H9 (cell line): ENCODE results near the gene NKX6-2. TPM values are rescaled to one million over a fixed set of nuclear protein-coding genes. Genes with fewer than 3 reads are reported as not detected.

Experiments used
- DNase-seq: peaks from one replicate; pipeline ENCODE4 v3.0.0-alpha.2; 2017
- H2AFZ ChIP-seq: one replicate; pipeline ENCODE4 v1.6.1; 2013; ENCODE audit warnings: mild to moderate bottlenecking, low read length, control low read depth, moderate library complexity
- H2AK5ac ChIP-seq: 2 replicates; pipeline ENCODE4 v1.6.1; 2013; ENCODE audit warnings: low read length, control low read depth, mixed read lengths; ENCODE audit not compliant: insufficient read length
- H2BK120ac ChIP-seq: one replicate; pipeline ENCODE4 v1.6.1; 2013; ENCODE audit warnings: low read depth, mild to moderate bottlenecking, low read length, control low read depth, inconsistent platforms; ENCODE audit not compliant: poor library complexity, severe bottlenecking
- H2BK12ac ChIP-seq: 2 replicates; pipeline ENCODE4 v1.6.1; 2013; ENCODE audit warnings: low read length, control low read depth, mixed read lengths, low read depth; ENCODE audit not compliant: insufficient read length
- H2BK15ac ChIP-seq: 2 replicates; pipeline ENCODE4 v1.6.1; 2013; ENCODE audit warnings: low read depth, low read length, control low read depth
- H2BK20ac ChIP-seq: one replicate; pipeline ENCODE4 v1.6.1; 2013; ENCODE audit warnings: low read depth, mild to moderate bottlenecking, low read length, control low read depth, inconsistent platforms; ENCODE audit not compliant: poor library complexity, severe bottlenecking
- H2BK5ac ChIP-seq: 2 replicates; pipeline ENCODE4 v1.6.1; 2013; ENCODE audit warnings: low read length, control low read depth, mixed read lengths; ENCODE audit not compliant: insufficient read length
- H3K14ac ChIP-seq: 2 replicates; pipeline ENCODE4 v1.6.1; 2013; ENCODE audit warnings: low read length, control low read depth; ENCODE audit not compliant: insufficient read depth
- H3K18ac ChIP-seq: 2 replicates; pipeline ENCODE4 v1.6.1; 2013; ENCODE audit warnings: low read depth, mild to moderate bottlenecking, mixed read lengths, low read length, control low read depth; ENCODE audit not compliant: insufficient read length
- H3K23ac ChIP-seq: 2 replicates; pipeline ENCODE4 v1.6.1; 2013; ENCODE audit warnings: low read length, control low read depth, mixed read lengths, low read depth; ENCODE audit not compliant: insufficient read length
- H3K23me2 ChIP-seq: 2 replicates; pipeline ENCODE4 v1.6.1; 2013; ENCODE audit warnings: low read depth, mild to moderate bottlenecking, mixed read lengths, low read length, control low read depth; ENCODE audit not compliant: insufficient read length, poor library complexity, severe bottlenecking
- H3K27ac ChIP-seq: 2 replicates; pipeline ENCODE4 v1.5.1; 2013; ENCODE audit warnings: low read length, control low read depth, mixed read lengths, low read depth; ENCODE audit not compliant: insufficient read length
- H3K27me3 ChIP-seq: 2 replicates; pipeline ENCODE4 v1.6.1; 2013; ENCODE audit warnings: low read length, control low read depth, inconsistent platforms; ENCODE audit not compliant: insufficient read depth
- H3K4ac ChIP-seq: 2 replicates; pipeline ENCODE4 v1.6.1; 2013; ENCODE audit warnings: low read depth, mild to moderate bottlenecking, control low read depth, inconsistent platforms, low read length, moderate library complexity
- H3K4me1 ChIP-seq: 2 replicates; pipeline ENCODE4 v1.6.1; 2013; ENCODE audit warnings: low read length, control low read depth, inconsistent platforms; ENCODE audit not compliant: insufficient read depth
- H3K4me2 ChIP-seq: 2 replicates; pipeline ENCODE4 v1.6.1; 2013; ENCODE audit warnings: low read length, control low read depth, mixed read lengths; ENCODE audit not compliant: insufficient read length, insufficient read depth
- H3K56ac ChIP-seq: 2 replicates; pipeline ENCODE4 v1.6.1; 2013; ENCODE audit warnings: low read depth, mild to moderate bottlenecking, mixed read lengths, low read length, control low read depth; ENCODE audit not compliant: insufficient read length
- H3K79me1 ChIP-seq: 2 replicates; pipeline ENCODE4 v1.6.1; 2013; ENCODE audit warnings: low read depth, mild to moderate bottlenecking, moderate library complexity, low read length, control low read depth, inconsistent platforms; ENCODE audit not compliant: insufficient read depth, poor library complexity, severe bottlenecking
- H3K79me2 ChIP-seq: 2 replicates; pipeline ENCODE4 v1.6.1; 2013; ENCODE audit warnings: low read length, control low read depth, inconsistent platforms; ENCODE audit not compliant: insufficient read depth
- H3K9ac ChIP-seq: 2 replicates; pipeline ENCODE4 v1.6.1; 2013; ENCODE audit warnings: low read length, control low read depth, mixed read lengths; ENCODE audit not compliant: insufficient read length; ENCODE audit errors: extremely low read depth
- H3K9me3 ChIP-seq: one replicate; pipeline ENCODE4 v1.6.1; 2013; ENCODE audit warnings: low read depth, low read length, inconsistent platforms; ENCODE audit not compliant: control insufficient read depth
- H3T11ph ChIP-seq: one replicate; pipeline ENCODE4 v1.6.1; 2013; ENCODE audit warnings: mild to moderate bottlenecking, low read length, control low read depth, inconsistent platforms
- H4K20me1 ChIP-seq: one replicate; pipeline ENCODE4 v1.6.1; 2013; ENCODE audit not compliant: control insufficient read depth, insufficient read length, insufficient read depth
- H4K5ac ChIP-seq: 2 replicates; pipeline ENCODE4 v1.6.1; 2013; ENCODE audit warnings: low read depth, mild to moderate bottlenecking, mixed read lengths, low read length, control low read depth; ENCODE audit not compliant: insufficient read length
- H4K8ac ChIP-seq: replicated peaks from 2 replicates; pipeline ENCODE4 v1.6.1; 2013; ENCODE audit warnings: low read length, control low read depth, mixed read lengths, low read depth; ENCODE audit not compliant: insufficient read length
- H4K91ac ChIP-seq: 2 replicates; pipeline ENCODE4 v1.6.1; 2013; ENCODE audit warnings: low read depth, mild to moderate bottlenecking, moderate library complexity, mixed read lengths, low read length, control low read depth; ENCODE audit not compliant: insufficient read length
- H3K27ac Mint-ChIP-seq, 3 experiments: 2 replicates in 2 of 3; 3 replicates in 1 of 3; pipeline ENCODE4 v1.8.0; 2020 to 2021; ENCODE audit warnings: mixed read lengths in 3 of 3, mild to moderate bottlenecking in 1 of 3, moderate library complexity in 1 of 3
- H3K27me3 Mint-ChIP-seq: 2 replicates; pipeline ENCODE4 v1.8.0; 2021; ENCODE audit warnings: low read depth, mild to moderate bottlenecking, moderate library complexity, mixed read lengths
- H3K36me3 Mint-ChIP-seq, 3 experiments: 2 replicates in 2 of 3; 3 replicates in 1 of 3; pipeline ENCODE4 v1.8.0; 2020 to 2021; ENCODE audit warnings: low read depth in 3 of 3, mixed read lengths in 3 of 3; ENCODE audit not compliant: insufficient read depth in 1 of 3
- H3K4me1 Mint-ChIP-seq, 2 experiments: 2 replicates each; pipeline ENCODE4 v1.8.0; 2020; ENCODE audit warnings: mixed read lengths in 2 of 2
- H3K4me3 Mint-ChIP-seq, 2 experiments: 2 replicates in 1 of 2; 3 replicates in 1 of 2; pipeline ENCODE4 v1.8.0; 2020 to 2021; ENCODE audit warnings: mild to moderate bottlenecking in 2 of 2, mixed read lengths in 2 of 2, moderate library complexity in 1 of 2
- H3K9me3 Mint-ChIP-seq, 2 experiments: 2 replicates in 1 of 2; 3 replicates in 1 of 2; pipeline ENCODE4 v1.8.0; 2020; ENCODE audit warnings: mild to moderate bottlenecking in 2 of 2, mixed read lengths in 2 of 2, moderate library complexity in 1 of 2
- CTCF ChIP-seq: fragments of 200-600 bp; sonication (generic); conservative IDR thresholded peaks from 3 replicates; pipeline ENCODE4 v1.8.0; 2021; ENCODE audit warnings: antibody characterized with exemption, mild to moderate bottlenecking
- WGBS: extraction: QIAGEN DNeasy Blood & Tissue Kit; methylation state at CpG from one replicate; pipeline ENCODE4 v1.1.7; 2013; ENCODE audit warnings: missing lambda C conversion rate, low lambda C conversion rate, mixed read lengths; ENCODE audit not compliant: insufficient read length; ENCODE audit errors: extremely low coverage; 5-methylcytosine and 5-hydroxymethylcytosine counted together
- total RNA-seq: library from RNA; stranded (reverse); gene quantifications from 2 replicates; pipeline ENCODE4 v1.2.1, GENCODE V29; 2021

NKX6-2 gene
- total RNA-seq, 1 experiment from 2014 or later: 0.13 TPM

- Histone ChIP-seq H3T11ph (no peak overlapping the region), H3K27ac (no peak overlapping the region), H2AFZ (no peak overlapping the region), H3K14ac (no peak overlapping the region), H4K8ac (no peak overlapping the region), H3K4ac (no peak overlapping the region), H2BK12ac (no peak overlapping the region), H3K79me1 (no peaks in the 10 kb centered on the region), H3K23me2 (no peaks in the 10 kb centered on the region), H2BK120ac (no peak overlapping the region), H4K20me1 (no peaks in the 10 kb centered on the region), H3K4me2 (no peak overlapping the region), H2BK20ac (no peak overlapping the region), H2AK5ac (no peak overlapping the region), H3K18ac (no peak overlapping the region), H3K4me1 (no peaks in the 10 kb centered on the region), H3K79me2 (no peaks in the 10 kb centered on the region), H2BK5ac (no peak overlapping the region), H3K9ac (no peak overlapping the region), H3K56ac (no peak overlapping the region), H3K9me3 (no peaks in the 10 kb centered on the region), H3K27me3 (no peaks in the 10 kb centered on the region), H2BK15ac (no peak overlapping the region), H4K5ac (no peak overlapping the region), H4K91ac (no peak overlapping the region), H3K23ac (no peak overlapping the region)
- no CpG with 5 or more reads among the region's 23 CpGs for WGBS
- no peak overlapping the region for H3K4me3 Mint-ChIP-seq
- no peak for DNase-seq
- no peak for TF ChIP-seq CTCF
- H3K9me3 Mint-ChIP-seq: peaks cover 0 to 6% of the 10 kb centered on the region in 2 experiments; a peak in 3 of 5 replicates
- H3K27ac Mint-ChIP-seq: no peak overlapping the region
- H3K4me1 Mint-ChIP-seq: peaks cover 0 to 14% of the 10 kb centered on the region in 2 experiments; a peak in 2 of 4 replicates
- no peaks in the 10 kb centered on the region; the same call in none of the 2 replicates for H3K27me3 Mint-ChIP-seq
- H3K36me3 Mint-ChIP-seq: no peaks in the 10 kb centered on the region; a peak in 2 of 7 replicates
These were observed 19.0 kb upstream of the NKX6-2 start for GRCh38 chr10:132804785-132805426.
